T-helper 17 cell (primary cell): ENCODE results near the gene KIAA0930. TPM values are rescaled to one million over a fixed set of nuclear protein-coding genes. Genes with fewer than 3 reads are reported as not detected.
A peak's percentile ranks its signal among the peaks of the same experiment; 100 is the strongest.

Experiments used
- ATAC-seq: fragments of 150-1000 bp; cut with Tn5 transposase; 2 replicates; pipeline ENCODE4 v1.10.0; 2021; ENCODE audit warnings: mild to moderate bottlenecking, moderate library complexity
- DNase-seq, 3 donors: peaks; one replicate each; pipeline versions ENCODE4 v3.0.0 to v3.0.0-alpha.2; 2020 to 2021
- H3K9me3 ChIP-seq: one replicate; pipeline ENCODE4 v1.7.0; 2013; ENCODE audit warnings: low read length, mild to moderate bottlenecking; ENCODE audit not compliant: control insufficient read depth, poor library complexity, severe bottlenecking
- H3K27ac Mint-ChIP-seq: one replicate; pipeline ENCODE4 v1.8.0; 2022; ENCODE audit warnings: mild to moderate bottlenecking, moderate library complexity, mixed read lengths
- H3K27me3 Mint-ChIP-seq: one replicate; pipeline ENCODE4 v1.8.0; 2022; ENCODE audit warnings: mixed read lengths
- H3K36me3 Mint-ChIP-seq: one replicate; pipeline ENCODE4 v1.8.0; 2022; ENCODE audit warnings: low read depth, mixed read lengths
- H3K4me1 Mint-ChIP-seq: one replicate; pipeline ENCODE4 v1.8.0; 2022; ENCODE audit warnings: mild to moderate bottlenecking, mixed read lengths
- H3K4me3 Mint-ChIP-seq: one replicate; pipeline ENCODE4 v1.8.0; 2022; ENCODE audit warnings: mild to moderate bottlenecking, moderate library complexity, mixed read lengths
- total RNA-seq, 4 donors: library from RNA in 2 of 4; stranded (reverse) in 2 of 4; gene quantifications; one replicate each; pipeline ENCODE4 v1.2.3 and lab custom pipeline; 2022 to 2026

KIAA0930 gene
- total RNA-seq, 2 donors from 2014 or later, result 10.9 to 11.6 TPM

- H3K36me3 Mint-ChIP-seq, result peaks cover 2% of the 10 kb centered on the region
- H3K4me1 Mint-ChIP-seq, result peaks cover 23% of the 10 kb centered on the region
- no peaks in the 10 kb centered on the region for H3K27me3 Mint-ChIP-seq
- no peak overlapping the region for H3K4me3 Mint-ChIP-seq
- no peak overlapping the region for H3K27ac Mint-ChIP-seq
- ATAC-seq, result no peak
- H3K9me3 ChIP-seq, result no peaks in the 10 kb centered on the region
- no peak for DNase-seq
Measured at GRCh38 chr22:45238076-45238956, 2.4 kb downstream of the KIAA0930 start.

GRCh38 chr22:45237065-45237990, 3.4 kb downstream of the KIAA0930 start:
- Mint-ChIP-seq H3K27ac (no peak overlapping the region), H3K4me1 (peaks cover 29% of the 10 kb centered on the region)

GRCh38 chr22:45235851-45236342, 4.8 kb downstream of the KIAA0930 start:
- peaks cover 4% of the 10 kb centered on the region for H3K36me3 Mint-ChIP-seq
- H3K4me1 Mint-ChIP-seq, result peaks cover 28% of the 10 kb centered on the region
- DNase-seq, result no peak
- no peaks in the 10 kb centered on the region for H3K27me3 Mint-ChIP-seq
- no peaks in the 10 kb centered on the region for H3K9me3 ChIP-seq
- H3K4me3 Mint-ChIP-seq, result no peak overlapping the region
- no peak for ATAC-seq
- no peak overlapping the region for H3K27ac Mint-ChIP-seq

More at GRCh38 chr22:45237065-45237990, 3.4 kb downstream of the KIAA0930 start:
- H3K4me3 Mint-ChIP-seq, result no peak overlapping the region
- H3K27me3 Mint-ChIP-seq, result no peaks in the 10 kb centered on the region
- H3K36me3 Mint-ChIP-seq, result peaks cover 4% of the 10 kb centered on the region
- H3K9me3 ChIP-seq, result no peaks in the 10 kb centered on the region
- DNase-seq, result no peak
- ATAC-seq, result no peak

GRCh38 chr22:45235101-45235777, 5.5 kb downstream of the KIAA0930 start:
- Mint-ChIP-seq H3K4me1 (peaks cover 28% of the 10 kb centered on the region), H3K27ac (no peak overlapping the region), H3K36me3 (peaks cover 4% of the 10 kb centered on the region), H3K4me3 (no peak overlapping the region), H3K27me3 (no peaks in the 10 kb centered on the region)
- H3K9me3 ChIP-seq, result no peaks in the 10 kb centered on the region
- no peak for DNase-seq
- ATAC-seq, result peak; percentile 68

- no peak for DNase-seq
Measured at GRCh38 chr22:45233827-45234226, 6.9 kb downstream of the KIAA0930 start.

GRCh38 chr22:45233386-45233785, 7.3 kb downstream of the KIAA0930 start:
- H3K27ac Mint-ChIP-seq, result no peak overlapping the region
- H3K4me1 Mint-ChIP-seq, result peaks cover 19% of the 10 kb centered on the region
- no peak overlapping the region for H3K4me3 Mint-ChIP-seq
- no peak for ATAC-seq
- H3K36me3 Mint-ChIP-seq, result peaks cover 2% of the 10 kb centered on the region
- no peaks in the 10 kb centered on the region for H3K9me3 ChIP-seq
- DNase-seq, result no peak
- no peaks in the 10 kb centered on the region for H3K27me3 Mint-ChIP-seq

More at GRCh38 chr22:45233827-45234226, 6.9 kb downstream of the KIAA0930 start:
- Mint-ChIP-seq H3K36me3 (peaks cover 2% of the 10 kb centered on the region), H3K4me3 (no peak overlapping the region), H3K27ac (no peak overlapping the region), H3K27me3 (no peaks in the 10 kb centered on the region), H3K4me1 (peaks cover 21% of the 10 kb centered on the region)
- no peak for ATAC-seq
- H3K9me3 ChIP-seq, result no peaks in the 10 kb centered on the region

- Mint-ChIP-seq H3K27ac (no peak overlapping the region), H3K4me1 (peaks cover 13% of the 10 kb centered on the region)
Measured at GRCh38 chr22:45231293-45231692, 9.4 kb downstream of the KIAA0930 start.

GRCh38 chr22:45230026-45230721, 10.5 kb downstream of the KIAA0930 start:
- H3K4me3 Mint-ChIP-seq, result no peak overlapping the region
- H3K27me3 Mint-ChIP-seq, result no peaks in the 10 kb centered on the region
- no peaks in the 10 kb centered on the region for H3K9me3 ChIP-seq
- H3K4me1 Mint-ChIP-seq, result peaks cover 13% of the 10 kb centered on the region
- ATAC-seq (no peak), DNase-seq (no peak)
- no peak overlapping the region for H3K27ac Mint-ChIP-seq
- peaks cover 2% of the 10 kb centered on the region for H3K36me3 Mint-ChIP-seq

More at GRCh38 chr22:45231293-45231692, 9.4 kb downstream of the KIAA0930 start:
- peaks cover 2% of the 10 kb centered on the region for H3K36me3 Mint-ChIP-seq
- ATAC-seq, result no peak
- H3K27me3 Mint-ChIP-seq, result no peaks in the 10 kb centered on the region
- H3K9me3 ChIP-seq, result no peaks in the 10 kb centered on the region
- no peak for DNase-seq
- no peak overlapping the region for H3K4me3 Mint-ChIP-seq

- peaks cover 15% of the 10 kb centered on the region for H3K4me1 Mint-ChIP-seq
- no peaks in the 10 kb centered on the region for H3K27me3 Mint-ChIP-seq
- ATAC-seq (no peak), DNase-seq (no peak)
- H3K36me3 Mint-ChIP-seq, result peaks cover 2% of the 10 kb centered on the region
- H3K9me3 ChIP-seq, result no peaks in the 10 kb centered on the region
- no peak overlapping the region for H3K27ac Mint-ChIP-seq
- H3K4me3 Mint-ChIP-seq, result no peak overlapping the region
Measured at GRCh38 chr22:45229181-45229580, 11.5 kb downstream of the KIAA0930 start.

- peaks cover 2% of the 10 kb centered on the region for H3K36me3 Mint-ChIP-seq
- no peak overlapping the region for H3K27ac Mint-ChIP-seq
- DNase-seq (no peak), ATAC-seq (no peak)
- H3K9me3 ChIP-seq, result no peaks in the 10 kb centered on the region
- peaks cover 15% of the 10 kb centered on the region for H3K4me1 Mint-ChIP-seq
- H3K4me3 Mint-ChIP-seq, result no peak overlapping the region
- no peaks in the 10 kb centered on the region for H3K27me3 Mint-ChIP-seq
Measured at GRCh38 chr22:45228401-45228754, 12.3 kb downstream of the KIAA0930 start.

GRCh38 chr22:45227645-45228400, 12.9 kb downstream of the KIAA0930 start:
- ATAC-seq (no peak), DNase-seq (no peak)
- Mint-ChIP-seq H3K27ac (no peak overlapping the region), H3K4me3 (no peak overlapping the region), H3K27me3 (no peaks in the 10 kb centered on the region), H3K36me3 (peaks cover under 1% of the 10 kb centered on the region), H3K4me1 (peaks cover 15% of the 10 kb centered on the region)
- H3K9me3 ChIP-seq, result no peaks in the 10 kb centered on the region
